Measurements from ENCODE around the gene ZNF138. TPM values are rescaled to one million over a fixed set of nuclear protein-coding genes. Genes with fewer than 3 reads are reported as not detected.

ZNF138 gene
- total and polyA plus RNA-seq, 10 of the 15 experiments (the other 5 are each of a cell fraction or from before 2014, with no cell fraction given), result 5.9 to 14.9 (median 12.4) TPM

GRCh38 chr7:64863969-64864368, 69.7 kb downstream of the ZNF138 start:
- ChIA-PET SMC1A (ENCODE audit: uncharacterized antibody, unreplicated experiment) (no interaction called here), POLR2A (no interaction called here), RAD21 (ENCODE audit: unreplicated experiment) (no interaction called here), CTCF (no interaction called here)
- ATAC-seq (no peak), FAIRE-seq (no peak), DNase-seq (ENCODE audit: low read depth, low spot score) (no peak)
- H3K27me3 ChIP-seq (replicated peaks in 1 of 2; ENCODE audit: control insufficient read depth in 2 of 2, insufficient read depth in 2 of 2, low read length in 1 of 2), result no peaks in the 10 kb centered on the region
- H2AFZ ChIP-seq (ENCODE audit: control insufficient read depth, low read depth, low read length), result no peak overlapping the region
- no peaks in the 10 kb centered on the region for H3K36me3 ChIP-seq (ENCODE audit: control insufficient read depth in 2 of 2, insufficient read depth in 2 of 2, low read length in 1 of 2)
- no peaks in the 10 kb centered on the region; the same call in 2 of the 3 replicates for H3K9me3 ChIP-seq (replicated peaks; ENCODE audit: control insufficient read depth, insufficient read depth, low read length)
- no peak overlapping the region for H3K4me2 ChIP-seq (ENCODE audit: control insufficient read depth, insufficient read depth)
- no peak overlapping the region for H3K27ac ChIP-seq (ENCODE audit: control insufficient read depth, insufficient read depth)
- no peaks in the 10 kb centered on the region for H3K4me1 ChIP-seq (ENCODE audit: control insufficient read depth, insufficient read depth, low read length)
- H3K79me2 ChIP-seq (ENCODE audit: control insufficient read depth, insufficient read depth, low read length), result no peaks in the 10 kb centered on the region
- intact Hi-C loops (cut with micrococcal nuclease; ENCODE audit: unreplicated experiment) (no loop called here), in situ Hi-C loops (cut with MboI) (no loop called here)
- no TSS peak for BruUV-seq (replicated peaks)
- WGBS (ENCODE audit: insufficient coverage, insufficient replicate concordance, low lambda C conversion rate, missing lambda C conversion rate), result 67% methylated on average over 7 of the region's 7 CpGs
- no peak overlapping the region for H3K9ac ChIP-seq (ENCODE audit: control insufficient read depth, insufficient read depth, low read length)
- H4K20me1 ChIP-seq (ENCODE audit: control insufficient read depth, insufficient read depth), result no peaks in the 10 kb centered on the region
- no peak for TF ChIP-seq CBX5 (IDR thresholded peaks at IDR 0.05; ENCODE audit: low read depth)
- TF ChIP-seq BCLAF1 (IDR thresholded peaks at IDR 0.05), result no peak
- TF ChIP-seq CHD1 (IDR thresholded peaks at IDR 0.05; ENCODE audit: low read depth, low read length), result no peak
- no peak for TF ChIP-seq PAX8 (IDR thresholded peaks at IDR 0.05)
- no peak for TF ChIP-seq KAT2A (conservative IDR thresholded peaks at IDR 0.05; ENCODE audit: control insufficient read depth, low read depth, low read length)
- no peak for TF ChIP-seq SP1 (IDR thresholded peaks at IDR 0.05; ENCODE audit: low read depth, low read length)
- TF ChIP-seq SUZ12 (IDR thresholded peaks at IDR 0.05; ENCODE audit: unreplicated experiment), result no peak
- no peak for TF ChIP-seq EZH2 (IDR thresholded peaks at IDR 0.05; ENCODE audit: borderline replicate concordance, control insufficient read depth, low read depth, low read length)
- TF ChIP-seq E4F1 (IDR thresholded peaks at IDR 0.05; ENCODE audit: borderline replicate concordance, partially characterized antibody), result no peak
- no peak for TF ChIP-seq IKZF1 (conservative IDR thresholded peaks at IDR 0.05)
- H3K4me3 ChIP-seq, result no peak overlapping the region
